ENCODE data around the gene MUSTN1. TPM values are rescaled to one million over a fixed set of nuclear protein-coding genes. Genes with fewer than 3 reads are reported as not detected.

Gene MUSTN1
- total and polyA plus RNA-seq, 2 of the 13 experiments (the other 11 are each of a cell fraction or from before 2014, with no cell fraction given): 0.84 to 1.4 TPM

GRCh38 chr3:52827866-52828376, 6.9 kb downstream of the MUSTN1 start (continued):
- TF ChIP-seq HNRNPLL (IDR thresholded peaks at IDR 0.05; ENCODE audit: low read depth, low read length, poor library complexity, severe bottlenecking) (no peak), REPIN1 (CRISPR knock-in tag; IDR thresholded peaks at IDR 0.05; ENCODE audit: borderline replicate concordance, low read depth) (peak; percentile 68; the same call in 1 of the 2 replicates), ZNF792 (CRISPR knock-in tag; IDR thresholded peaks at IDR 0.05) (0 out of 2 replicates have a peak, but pooled peaks have one; percentile 15), CTCF (CRISPR knock-in tag; IDR thresholded peaks at IDR 0.05) (peak; percentile 76), ELF3 (CRISPR knock-in tag; IDR thresholded peaks at IDR 0.05) (peak; percentile 56; the same call in 1 of the 2 replicates), DMAP1 (CRISPR knock-in tag; IDR thresholded peaks at IDR 0.05) (0 out of 2 replicates have a peak, but pooled peaks have one; percentile 42), SP4 (CRISPR knock-in tag; IDR thresholded peaks at IDR 0.05) (peak; percentile 58; the same call in 1 of the 2 replicates), MEF2D (CRISPR knock-in tag; IDR thresholded peaks at IDR 0.05) (0 out of 2 replicates have a peak, but pooled peaks have one; percentile 14), BORCS8-MEF2B (CRISPR knock-in tag; IDR thresholded peaks at IDR 0.05) (peak; percentile 41; the same call in 1 of the 2 replicates), ZNF646 (CRISPR knock-in tag; IDR thresholded peaks at IDR 0.05) (peak; percentile 45; the same call in 1 of the 2 replicates)
- TF ChIP-seq, protein P1, sequence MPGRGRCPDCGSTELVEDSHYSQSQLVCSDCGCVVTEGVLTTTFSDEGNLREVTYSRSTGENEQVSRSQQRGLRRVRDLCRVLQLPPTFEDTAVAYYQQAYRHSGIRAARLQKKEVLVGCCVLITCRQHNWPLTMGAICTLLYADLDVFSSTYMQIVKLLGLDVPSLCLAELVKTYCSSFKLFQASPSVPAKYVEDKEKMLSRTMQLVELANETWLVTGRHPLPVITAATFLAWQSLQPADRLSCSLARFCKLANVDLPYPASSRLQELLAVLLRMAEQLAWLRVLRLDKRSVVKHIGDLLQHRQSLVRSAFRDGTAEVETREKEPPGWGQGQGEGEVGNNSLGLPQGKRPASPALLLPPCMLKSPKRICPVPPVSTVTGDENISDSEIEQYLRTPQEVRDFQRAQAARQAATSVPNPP (CRISPR knock-in tag; IDR thresholded peaks at IDR 0.05): peak; percentile 46; the same call in 1 of the 2 replicates
- TF ChIP-seq, protein P2, sequence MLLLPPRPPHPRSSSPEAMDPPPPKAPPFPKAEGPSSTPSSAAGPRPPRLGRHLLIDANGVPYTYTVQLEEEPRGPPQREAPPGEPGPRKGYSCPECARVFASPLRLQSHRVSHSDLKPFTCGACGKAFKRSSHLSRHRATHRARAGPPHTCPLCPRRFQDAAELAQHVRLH (CRISPR knock-in tag; IDR thresholded peaks at IDR 0.05; ENCODE audit: borderline replicate concordance, low read depth): peak; percentile 64; the same call in 1 of the 2 replicates
- TF ChIP-seq, protein P3, sequence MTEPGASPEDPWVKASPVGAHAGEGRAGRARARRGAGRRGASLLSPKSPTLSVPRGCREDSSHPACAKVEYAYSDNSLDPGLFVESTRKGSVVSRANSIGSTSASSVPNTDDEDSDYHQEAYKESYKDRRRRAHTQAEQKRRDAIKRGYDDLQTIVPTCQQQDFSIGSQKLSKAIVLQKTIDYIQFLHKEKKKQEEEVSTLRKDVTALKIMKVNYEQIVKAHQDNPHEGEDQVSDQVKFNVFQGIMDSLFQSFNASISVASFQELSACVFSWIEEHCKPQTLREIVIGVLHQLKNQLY (CRISPR knock-in tag; IDR thresholded peaks at IDR 0.05): peak; percentile 52; the same call in 1 of the 2 replicates
- TF ChIP-seq, protein P4, sequence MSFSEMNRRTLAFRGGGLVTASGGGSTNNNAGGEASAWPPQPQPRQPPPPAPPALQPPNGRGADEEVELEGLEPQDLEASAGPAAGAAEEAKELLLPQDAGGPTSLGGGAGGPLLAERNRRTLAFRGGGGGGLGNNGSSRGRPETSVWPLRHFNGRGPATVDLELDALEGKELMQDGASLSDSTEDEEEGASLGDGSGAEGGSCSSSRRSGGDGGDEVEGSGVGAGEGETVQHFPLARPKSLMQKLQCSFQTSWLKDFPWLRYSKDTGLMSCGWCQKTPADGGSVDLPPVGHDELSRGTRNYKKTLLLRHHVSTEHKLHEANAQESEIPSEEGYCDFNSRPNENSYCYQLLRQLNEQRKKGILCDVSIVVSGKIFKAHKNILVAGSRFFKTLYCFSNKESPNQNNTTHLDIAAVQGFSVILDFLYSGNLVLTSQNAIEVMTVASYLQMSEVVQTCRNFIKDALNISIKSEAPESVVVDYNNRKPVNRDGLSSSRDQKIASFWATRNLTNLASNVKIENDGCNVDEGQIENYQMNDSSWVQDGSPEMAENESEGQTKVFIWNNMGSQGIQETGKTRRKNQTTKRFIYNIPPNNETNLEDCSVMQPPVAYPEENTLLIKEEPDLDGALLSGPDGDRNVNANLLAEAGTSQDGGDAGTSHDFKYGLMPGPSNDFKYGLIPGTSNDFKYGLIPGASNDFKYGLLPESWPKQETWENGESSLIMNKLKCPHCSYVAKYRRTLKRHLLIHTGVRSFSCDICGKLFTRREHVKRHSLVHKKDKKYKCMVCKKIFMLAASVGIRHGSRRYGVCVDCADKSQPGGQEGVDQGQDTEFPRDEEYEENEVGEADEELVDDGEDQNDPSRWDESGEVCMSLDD (CRISPR knock-in tag; IDR thresholded peaks at IDR 0.05; ENCODE audit: borderline replicate concordance): no peak
